ENCODE measurements around the gene CRYGS.

The CRYGS gene

GRCh38 chr3:186496016-186496415 is 48.2 kb downstream of the CRYGS start:
- DNase-seq (ENCODE audit: low read depth), result no peak
- no peak for TF ChIP-seq CTCF (IDR thresholded peaks at IDR 0.05; ENCODE audit: insufficient read depth, low read depth, low read length, missing control alignments)
- no peak overlapping the region for H3K4me3 ChIP-seq (ENCODE audit: low read depth, low read length)

DNA sequence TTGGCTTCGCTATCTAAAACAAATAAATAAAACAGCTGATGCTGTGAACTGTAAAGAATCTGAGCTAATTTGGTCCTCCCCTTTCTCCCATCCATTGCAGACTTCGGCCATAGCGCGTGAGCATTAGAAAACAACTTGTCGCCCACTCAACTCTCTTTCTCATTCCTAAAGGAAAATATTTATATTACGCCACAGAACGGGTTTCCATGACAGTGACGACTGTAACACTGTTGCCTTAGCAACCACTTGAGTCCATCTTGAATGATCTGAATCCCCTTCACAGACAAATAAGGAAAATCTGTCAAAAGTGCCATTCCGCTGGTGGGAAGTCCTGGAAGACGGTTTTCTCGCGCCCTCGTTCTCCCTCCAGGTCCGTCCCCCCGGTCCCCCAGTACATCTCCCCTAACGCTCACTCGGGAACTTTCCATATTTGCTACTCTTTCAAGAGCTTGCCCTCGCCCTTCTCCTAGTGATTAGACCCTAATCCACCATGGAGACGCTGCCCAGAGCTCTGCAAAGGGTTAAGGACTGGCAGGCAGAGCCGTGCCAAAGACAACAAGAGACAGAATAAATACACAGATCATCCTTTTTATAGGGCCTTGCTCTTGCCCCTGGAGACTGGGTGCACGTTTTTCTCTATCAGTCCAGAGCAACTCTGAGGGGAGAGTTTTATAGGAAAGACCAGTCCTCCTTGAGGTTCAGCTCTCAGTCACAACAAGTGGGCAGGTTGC is 50.5 kb downstream of the CRYGS start:
- no peak for DNase-seq (ENCODE audit: low read depth)
- TF ChIP-seq CTCF (IDR thresholded peaks at IDR 0.05; ENCODE audit: insufficient read depth, low read depth, low read length, missing control alignments), result no peak
- no peak overlapping the region for H3K4me3 ChIP-seq (ENCODE audit: low read depth, low read length)

DNA sequence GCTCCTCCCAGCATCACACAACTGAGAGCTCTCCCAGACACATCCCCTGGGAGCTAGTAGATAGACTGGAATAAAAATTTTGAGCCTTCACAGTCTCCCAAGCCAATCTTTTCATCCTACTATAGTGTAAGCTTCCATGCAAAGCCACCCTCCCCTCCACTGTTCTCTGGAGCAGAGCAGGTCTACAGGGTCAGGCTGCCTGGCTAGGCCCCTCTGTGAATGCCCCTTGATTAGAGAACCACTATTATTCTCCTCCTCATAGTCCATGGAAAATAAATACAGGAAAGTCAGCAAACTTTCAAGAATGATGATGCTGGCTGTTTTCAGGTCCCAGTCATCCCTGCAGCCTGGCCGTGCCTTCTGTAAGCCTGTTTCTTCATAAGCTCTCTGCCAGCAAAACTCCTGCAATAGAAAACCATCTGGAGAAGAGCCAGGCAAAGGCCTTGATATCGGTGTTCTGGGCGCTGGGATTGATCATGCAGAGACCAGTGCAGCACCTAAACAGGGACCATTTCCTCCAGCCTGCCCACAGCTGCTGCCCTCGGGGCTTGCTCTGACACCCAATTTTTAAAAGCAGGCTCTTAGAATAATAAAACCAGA is 51.7 kb downstream of the CRYGS start:
- no peak for DNase-seq (ENCODE audit: low read depth)
- H3K4me3 ChIP-seq (ENCODE audit: low read depth, low read length), result no peak overlapping the region
- no peak for TF ChIP-seq CTCF (IDR thresholded peaks at IDR 0.05; ENCODE audit: insufficient read depth, low read depth, low read length, missing control alignments)

DNA sequence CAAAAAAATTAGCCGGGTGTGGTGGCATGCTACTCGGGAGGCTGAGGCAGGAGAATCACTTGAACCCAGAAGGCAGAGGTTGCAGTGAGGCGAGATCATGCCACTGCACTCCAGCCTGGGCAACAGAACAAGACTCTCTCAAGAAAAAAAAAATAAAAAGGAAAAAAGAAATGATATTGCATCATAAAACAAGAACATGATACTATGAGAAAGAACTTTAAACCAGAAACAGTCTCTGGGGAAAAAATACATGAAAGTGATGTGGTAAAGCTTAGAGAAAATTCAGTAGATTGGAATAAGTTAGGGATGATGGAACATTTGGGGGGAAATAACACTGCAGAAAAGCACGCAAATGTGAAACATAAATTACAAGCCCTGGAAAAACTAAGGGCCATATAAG is 54.7 kb downstream of the CRYGS start:
- no peak for TF ChIP-seq CTCF (IDR thresholded peaks at IDR 0.05; ENCODE audit: insufficient read depth, low read depth, low read length, missing control alignments)
- no peak for DNase-seq (ENCODE audit: low read depth)

More for the DNA sequence above, 54.7 kb downstream of the CRYGS start:
- H3K4me3 ChIP-seq (ENCODE audit: low read depth, low read length), result no peak overlapping the region

Measured in GM12865 (cell line).